GM21528 (cell line): ENCODE measurements around the gene PLXNA1.

Source experiments
- ATAC-seq: cut with Tn5 transposase; IDR thresholded peaks from one replicate; pipeline ENCODE4 v1.9.1; 2021; ENCODE audit warnings: mild to moderate bottlenecking, moderate library complexity; ENCODE audit not compliant: unreplicated experiment, low FRiP score

PLXNA1 gene

GRCh38 chr3:126964950-126965349, 18.0 kb upstream of the PLXNA1 start:
- no peak for ATAC-seq

GRCh38 chr3:126965526-126966080, 17.3 kb upstream of the PLXNA1 start:
- ATAC-seq: no peak

- no peak for ATAC-seq
Observed at GRCh38 chr3:126967386-126967785, 15.5 kb upstream of the PLXNA1 start.

DNA sequence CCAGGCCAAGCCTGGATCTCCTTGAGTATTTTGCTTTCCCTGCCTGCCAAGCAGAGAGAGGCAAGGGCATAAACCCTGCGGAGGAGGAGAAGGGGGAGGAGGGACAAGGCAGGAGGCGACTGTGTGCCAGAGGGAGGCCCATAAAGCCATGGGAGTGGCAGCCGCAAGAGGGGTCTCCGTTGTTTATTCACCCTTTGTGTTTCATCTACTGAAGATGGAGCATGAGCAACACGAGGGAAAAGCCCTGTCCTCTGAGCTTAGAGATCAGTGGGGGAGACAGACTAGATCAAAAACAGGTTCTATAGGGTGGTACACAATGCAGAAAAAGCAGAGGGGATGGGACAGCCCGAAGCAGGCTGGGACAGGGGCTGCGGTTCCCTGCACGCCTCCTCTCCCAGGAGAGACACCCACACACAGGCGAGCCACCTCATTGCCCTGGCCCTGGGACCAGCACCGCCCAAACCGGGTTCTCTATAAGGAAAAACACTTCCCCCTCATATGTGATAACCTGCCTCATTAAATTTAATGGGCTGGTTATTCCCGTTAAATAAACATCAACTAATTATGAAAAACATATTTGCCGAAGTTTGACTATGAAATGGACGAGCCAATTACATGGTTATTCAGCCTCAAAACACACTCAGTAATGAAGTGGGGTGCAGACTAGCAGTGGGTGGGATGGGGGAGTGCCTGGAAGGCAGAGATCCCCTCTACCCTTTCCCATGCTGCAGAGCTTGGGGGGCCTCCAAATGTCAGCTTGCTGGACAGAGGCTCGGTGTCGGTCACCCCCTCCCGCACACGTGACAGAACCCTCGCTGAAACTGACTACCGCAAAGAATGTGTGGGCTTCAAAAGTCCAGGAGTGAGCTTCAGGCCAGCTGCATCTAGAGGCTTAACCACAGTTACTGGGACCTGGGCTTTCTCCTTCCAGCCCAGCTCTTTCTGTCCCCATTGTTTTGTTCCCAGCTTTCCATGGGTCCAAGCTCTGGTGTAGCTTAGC, 14.2 kb upstream of the PLXNA1 start:
- no peak for ATAC-seq

- no peak for ATAC-seq
Observed at GRCh38 chr3:126969586-126969985, 13.3 kb upstream of the PLXNA1 start.

- no peak for ATAC-seq
Observed at GRCh38 chr3:126970101-126970500, 12.8 kb upstream of the PLXNA1 start.

DNA sequence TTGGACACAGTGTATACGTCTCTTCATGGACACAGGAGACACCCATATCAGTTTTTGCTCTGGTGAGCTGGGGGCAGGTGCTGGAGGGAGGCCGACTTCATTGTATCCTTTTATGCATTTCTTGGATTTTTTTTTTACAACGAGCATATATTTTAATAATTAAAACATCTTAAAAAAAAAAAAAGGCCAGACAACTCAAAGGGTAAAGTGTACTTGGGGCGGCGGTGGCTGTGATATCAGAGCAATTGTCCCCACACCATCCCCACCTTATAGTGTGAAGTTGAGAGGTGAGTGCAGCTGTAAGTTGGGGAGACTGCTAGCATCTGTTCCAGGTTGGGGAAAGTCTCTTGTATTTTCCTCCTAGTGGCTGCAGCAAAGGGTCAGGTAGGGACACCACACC, 12.0 kb upstream of the PLXNA1 start:
- no peak for ATAC-seq

DNA sequence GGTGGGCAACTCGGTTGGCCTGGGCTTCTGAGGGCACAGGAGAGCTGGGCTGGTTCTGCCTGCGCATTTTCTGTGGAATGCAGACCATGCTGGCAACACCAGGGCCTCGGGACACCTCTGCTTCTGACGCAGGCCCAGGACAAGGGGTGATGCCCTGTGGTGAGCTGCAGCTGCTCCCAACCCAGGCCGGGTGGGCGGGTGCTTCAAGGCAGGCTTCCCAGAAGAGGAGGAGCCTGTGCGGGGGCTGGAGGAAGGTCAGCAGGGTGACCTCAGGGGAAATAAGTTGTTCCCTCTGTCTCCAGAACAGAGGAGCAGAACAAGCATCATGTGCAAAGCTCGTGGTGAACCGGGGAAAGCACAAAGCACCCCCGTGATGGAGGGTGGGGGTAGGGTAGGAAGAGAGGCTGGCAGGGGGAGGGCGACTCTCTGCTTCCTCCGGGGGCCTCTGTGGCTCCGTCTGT, 11.0 kb upstream of the PLXNA1 start:
- no peak for ATAC-seq

DNA sequence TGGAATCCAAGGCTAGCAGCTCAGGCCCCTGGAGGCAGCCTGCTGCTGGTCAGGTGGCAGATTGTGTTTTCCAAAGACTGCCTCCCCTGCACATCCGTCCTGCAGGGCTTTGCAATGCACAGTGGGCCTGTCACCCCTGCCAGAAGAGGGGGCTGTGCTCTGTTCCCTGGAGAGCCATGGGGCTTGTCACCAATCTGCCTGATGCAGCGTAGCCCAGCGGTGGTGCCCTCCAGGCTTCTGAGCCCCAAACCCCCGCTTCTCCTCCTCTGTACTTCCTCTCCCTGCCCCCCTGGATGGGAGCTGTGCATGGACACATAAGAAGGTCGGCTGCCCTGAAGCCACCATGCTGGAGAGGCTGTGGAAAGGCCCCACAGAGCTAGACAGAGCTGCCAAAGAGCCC, 10.0 kb upstream of the PLXNA1 start:
- ATAC-seq: no peak

GRCh38 chr3:126973814-126974213, 9.1 kb upstream of the PLXNA1 start:
- no peak for ATAC-seq

- ATAC-seq: no peak
Observed at GRCh38 chr3:126974756-126975155, 8.2 kb upstream of the PLXNA1 start.

- no peak for ATAC-seq
Observed at GRCh38 chr3:126976906-126977305, 6.0 kb upstream of the PLXNA1 start.

GRCh38 chr3:126977821-126978220, 5.1 kb upstream of the PLXNA1 start:
- ATAC-seq: no peak

DNA sequence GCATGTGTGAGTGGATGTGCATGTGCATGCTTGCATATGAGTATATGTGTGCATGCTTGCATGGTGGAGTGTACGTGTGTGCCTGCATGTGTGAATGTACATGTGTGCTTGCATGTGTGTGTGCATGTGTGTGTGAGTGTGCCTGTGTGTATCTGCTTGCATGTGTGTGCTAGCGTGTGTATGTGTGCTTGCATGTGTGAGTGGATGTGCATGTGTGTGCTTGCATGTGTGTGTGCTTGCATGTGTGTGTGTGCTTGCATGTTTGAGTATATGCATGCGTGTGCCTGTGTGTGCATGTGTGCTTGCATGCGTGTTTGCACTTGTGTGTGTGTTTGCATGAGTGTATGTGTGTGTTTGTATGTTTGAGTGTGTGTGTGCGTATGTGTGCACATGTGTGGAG, 4.6 kb upstream of the PLXNA1 start:
- no peak for ATAC-seq

GRCh38 chr3:126979046-126979628, 3.8 kb upstream of the PLXNA1 start:
- no peak for ATAC-seq

DNA sequence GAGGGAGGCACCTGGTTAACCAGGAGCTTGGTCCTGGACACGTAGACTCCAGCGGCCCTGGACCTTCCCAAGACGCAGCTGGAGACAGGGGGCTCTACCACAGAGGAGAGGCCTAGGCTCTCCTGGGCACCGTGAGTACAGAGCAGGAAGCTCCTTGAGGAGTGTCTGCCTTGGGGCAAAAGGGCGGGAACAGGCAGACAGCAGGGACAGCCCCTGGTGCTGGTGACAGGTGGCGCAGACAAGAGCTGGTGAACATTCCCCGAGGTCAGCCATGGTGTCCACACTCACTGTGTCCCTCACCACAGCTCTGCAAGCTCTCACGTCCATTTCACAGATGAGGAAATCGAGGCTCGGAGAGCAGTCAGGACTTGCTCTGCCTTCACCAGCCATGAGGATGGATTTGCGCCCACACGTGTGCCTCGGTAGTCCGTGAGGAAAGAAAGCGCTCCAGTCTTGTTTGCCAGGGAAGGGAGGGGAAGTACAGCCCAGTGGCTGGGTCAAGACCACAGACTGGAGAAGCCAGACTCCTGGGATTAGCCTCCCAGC, 2.6 kb upstream of the PLXNA1 start:
- ATAC-seq: no peak

DNA sequence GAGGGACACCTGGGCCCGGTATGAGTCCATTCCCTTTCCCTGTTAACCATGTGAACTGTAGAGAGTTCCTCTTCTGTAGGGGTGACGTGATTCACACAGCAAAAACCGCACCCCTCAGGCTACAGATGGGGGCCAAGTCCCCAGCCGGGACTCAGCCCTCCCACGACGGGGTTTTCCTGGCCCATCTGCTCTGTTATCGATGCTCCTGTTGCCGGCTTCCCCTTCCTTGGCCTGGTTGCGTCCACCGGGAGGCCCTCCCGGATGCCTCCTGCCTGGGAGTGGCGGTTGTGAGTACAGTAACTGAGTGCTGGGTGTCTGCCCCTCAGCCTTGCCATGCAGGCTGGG, 817 bp upstream of the PLXNA1 start:
- peak; percentile 36 for ATAC-seq

GRCh38 chr3:126983276-126983652, 349 bp downstream of the PLXNA1 start:
- no peak for ATAC-seq

DNA sequence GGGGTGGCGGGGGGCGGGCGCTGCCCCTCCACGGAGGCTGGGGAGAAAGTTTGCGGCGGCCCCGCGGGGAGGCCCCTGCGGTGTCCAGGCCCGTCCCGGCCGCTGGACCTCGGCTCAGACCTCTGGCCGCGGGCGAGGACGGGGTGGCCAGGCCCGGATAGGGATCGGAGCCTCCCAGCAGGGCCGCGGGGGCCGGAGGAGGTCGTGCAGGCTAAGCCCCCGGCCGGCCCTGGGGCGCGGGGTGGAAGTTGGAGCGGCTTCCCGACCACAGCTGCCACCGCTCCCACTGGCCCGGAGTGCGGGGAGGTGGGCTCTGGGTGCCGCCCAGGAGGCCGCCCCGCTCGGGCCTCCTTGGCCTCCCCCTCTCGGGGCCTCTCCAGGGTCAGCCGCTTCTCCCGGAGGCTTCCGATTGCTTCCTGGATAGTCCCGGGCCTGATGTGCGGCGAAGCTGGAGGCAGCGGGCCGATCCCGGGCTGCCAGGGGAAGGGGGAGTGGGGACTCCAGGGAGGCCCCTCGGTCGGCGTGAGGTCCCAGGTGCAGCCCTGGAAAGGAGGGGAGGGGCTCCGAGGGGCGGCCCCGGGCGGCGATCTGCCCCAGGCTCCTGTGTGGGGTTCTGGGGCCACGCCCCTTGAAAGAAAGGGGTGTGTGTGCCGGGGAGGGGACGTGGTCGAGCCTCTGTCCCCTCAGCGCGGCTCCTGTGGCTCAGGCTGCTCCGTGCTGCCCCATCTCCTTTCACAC, 907 bp downstream of the PLXNA1 start:
- ATAC-seq: no peak

DNA sequence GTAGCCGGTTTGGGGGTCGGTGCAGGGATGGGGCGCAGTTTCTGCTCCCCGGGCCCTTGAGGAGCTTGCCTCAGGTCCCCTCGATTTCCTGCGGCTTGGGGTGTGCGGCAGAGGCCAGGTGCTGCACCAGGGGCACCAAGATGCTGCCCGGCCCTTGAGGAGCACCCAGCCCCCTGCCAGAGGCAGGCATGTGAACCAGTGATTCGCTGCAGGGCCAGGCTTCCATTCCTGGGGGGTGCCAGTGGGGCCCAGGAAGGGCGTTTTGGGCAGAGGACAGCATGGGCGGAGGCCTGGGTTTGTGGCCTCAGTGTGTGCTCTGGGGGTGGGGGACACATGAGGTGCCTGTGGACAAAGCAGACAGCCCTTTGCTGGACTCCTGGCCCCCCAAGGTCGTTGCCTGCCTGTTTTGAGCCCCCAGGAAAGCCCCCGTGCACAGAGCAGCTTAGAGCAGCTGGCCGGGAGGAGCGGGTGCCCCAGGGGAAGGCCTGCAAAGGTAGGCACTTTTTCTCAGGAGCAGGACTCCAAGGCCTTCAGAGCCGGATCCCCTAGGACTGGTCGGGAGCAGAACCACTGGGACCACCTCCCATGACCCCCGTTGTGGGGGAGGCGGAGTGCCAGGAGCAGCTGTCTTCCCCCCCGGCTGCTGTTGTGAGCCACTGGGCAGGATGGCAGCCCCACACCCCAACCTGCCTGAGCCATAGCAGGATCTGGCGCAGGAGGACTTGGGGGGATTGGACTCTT, 1.6 kb downstream of the PLXNA1 start:
- no peak for ATAC-seq
